Measurements from ENCODE around the gene RNF115. TPM values are rescaled to one million over a fixed set of nuclear protein-coding genes. Genes with fewer than 3 reads are reported as not detected.

Gene RNF115
- total RNA-seq, 1 donor from 2014 or later = 13.9 TPM

- Mint-ChIP-seq H3K4me3 (no peak overlapping the region), H3K4me1 (no peaks in the 10 kb centered on the region), H3K27me3 (ENCODE audit: low read depth) (no peaks in the 10 kb centered on the region), H3K36me3 (peaks cover 26% of the 10 kb centered on the region), H3K27ac (peak overlapping the region; percentile 18), H3K9me3 (no peaks in the 10 kb centered on the region)
- DNase-seq (ENCODE audit: low spot score in 2 of 2, unreplicated experiment in 2 of 2) = no peak
- TF ChIP-seq CTCF (IDR thresholded peaks at IDR 0.05; ENCODE audit: unreplicated experiment) = no peak
These were observed 72.3 kb downstream of the RNF115 start for GRCh38 chr1:145751491-145752037.

- TF ChIP-seq CTCF (IDR thresholded peaks at IDR 0.05; ENCODE audit: unreplicated experiment) = no peak
- Mint-ChIP-seq H3K27ac (no peak overlapping the region), H3K27me3 (ENCODE audit: low read depth) (no peaks in the 10 kb centered on the region), H3K9me3 (no peaks in the 10 kb centered on the region), H3K36me3 (peaks cover 19% of the 10 kb centered on the region), H3K4me1 (no peaks in the 10 kb centered on the region), H3K4me3 (no peak overlapping the region)
- no peak for DNase-seq (ENCODE audit: low spot score in 2 of 2, unreplicated experiment in 2 of 2)
These were observed 73.5 kb downstream of the RNF115 start for GRCh38 chr1:145750426-145750825.

GRCh38 chr1:145747398-145748247 is 76.3 kb downstream of the RNF115 start:
- Mint-ChIP-seq H3K36me3 (peaks cover 38% of the 10 kb centered on the region), H3K4me3 (no peak overlapping the region), H3K4me1 (no peaks in the 10 kb centered on the region), H3K9me3 (no peaks in the 10 kb centered on the region), H3K27me3 (ENCODE audit: low read depth) (no peaks in the 10 kb centered on the region), H3K27ac (no peak overlapping the region)
- no peak for TF ChIP-seq CTCF (IDR thresholded peaks at IDR 0.05; ENCODE audit: unreplicated experiment)
- no peak for DNase-seq (ENCODE audit: low spot score in 2 of 2, unreplicated experiment in 2 of 2)

- no peak for TF ChIP-seq CTCF (IDR thresholded peaks at IDR 0.05; ENCODE audit: unreplicated experiment)
- Mint-ChIP-seq H3K27me3 (ENCODE audit: low read depth) (no peaks in the 10 kb centered on the region), H3K9me3 (no peaks in the 10 kb centered on the region), H3K4me3 (no peak overlapping the region), H3K27ac (no peak overlapping the region), H3K4me1 (no peaks in the 10 kb centered on the region), H3K36me3 (peaks cover 31% of the 10 kb centered on the region)
- no peak for DNase-seq (ENCODE audit: low spot score in 2 of 2, unreplicated experiment in 2 of 2)
These were observed 83.6 kb downstream of the RNF115 start for GRCh38 chr1:145740269-145740668.

GRCh38 chr1:145736191-145736590 is 87.7 kb downstream of the RNF115 start:
- no peak for TF ChIP-seq CTCF (IDR thresholded peaks at IDR 0.05; ENCODE audit: unreplicated experiment)
- no peaks in the 10 kb centered on the region for H3K4me1 Mint-ChIP-seq
- no peak for DNase-seq (ENCODE audit: low spot score in 2 of 2, unreplicated experiment in 2 of 2)
- peaks cover 3% of the 10 kb centered on the region for H3K9me3 Mint-ChIP-seq
- peaks cover 3% of the 10 kb centered on the region for H3K36me3 Mint-ChIP-seq
- H3K27me3 Mint-ChIP-seq (ENCODE audit: low read depth) = no peaks in the 10 kb centered on the region
- no peak overlapping the region for H3K4me3 Mint-ChIP-seq
- no peak overlapping the region for H3K27ac Mint-ChIP-seq

Measured in mesothelial cell of epicardium (in vitro differentiated cells).